ENCODE data around the gene SERTAD1. TPM values are rescaled to one million over a fixed set of nuclear protein-coding genes. Genes with fewer than 3 reads are reported as not detected.
A peak's percentile ranks its signal among the peaks of the same experiment; 100 is the strongest.

SERTAD1 gene
- total and polyA plus RNA-seq, 3 experiments from 2014 or later, result 13.0 to 17.8 (median 15.9) TPM

DNA sequence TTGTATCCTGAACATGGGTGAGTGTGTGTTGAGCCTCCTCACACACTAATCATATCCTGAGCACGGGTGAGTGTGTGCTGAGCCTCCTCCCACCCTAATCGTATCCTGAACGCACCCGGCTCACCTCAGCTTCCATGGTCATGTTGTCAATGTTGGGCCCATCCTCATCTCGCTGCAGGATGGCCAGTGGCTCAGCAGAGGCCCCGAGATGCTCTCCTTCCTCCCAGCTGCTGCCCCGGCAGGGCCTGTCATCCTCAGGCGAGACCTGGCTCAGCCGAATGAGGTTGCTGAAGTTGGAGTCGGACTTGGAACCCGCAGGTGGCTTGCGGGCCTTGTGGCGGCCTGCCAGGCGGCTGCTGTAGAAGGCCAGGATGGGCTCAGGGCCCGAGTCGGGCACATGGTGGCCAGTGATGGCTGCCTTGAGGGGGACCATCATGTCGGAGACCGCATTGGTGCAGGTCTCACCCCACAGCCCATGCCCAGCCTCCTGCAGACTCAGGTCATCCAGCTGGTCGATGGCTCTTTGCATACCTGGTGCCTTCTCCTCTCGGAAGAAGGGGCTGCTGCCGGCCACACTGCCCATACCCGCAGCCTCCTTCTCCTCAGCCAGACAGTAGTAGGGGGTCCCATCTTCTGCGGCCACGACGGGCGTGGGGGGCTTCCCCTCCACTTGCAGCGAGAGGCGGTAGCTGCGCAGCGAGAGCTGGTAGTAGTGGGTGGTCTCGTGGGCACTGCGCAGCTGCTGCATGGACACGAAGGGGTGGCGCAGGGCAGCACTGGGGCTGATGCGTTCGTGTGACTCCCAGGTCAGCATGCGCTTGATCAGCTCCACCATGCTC, 45.4 kb downstream of the SERTAD1 start:
- no peaks in the 10 kb centered on the region for H3K27me3 ChIP-seq (ENCODE audit: insufficient read depth, low read length, poor library complexity, severe bottlenecking)
- Mint-ChIP-seq H3K27ac (peak overlapping the region in 1 of 8 donors; percentile 46), H3K27me3 (peaks cover 0 to 10% of the 10 kb centered on the region in 2 donors), H3K9me3 (no peaks in the 10 kb centered on the region), H3K4me1 (no peaks in the 10 kb centered on the region), H3K36me3 (peaks cover 0 to 23% (median 3%) of the 10 kb centered on the region in 3 donors), H3K4me3 (no peak overlapping the region)
- no peaks in the 10 kb centered on the region for H3K4me1 ChIP-seq (ENCODE audit: insufficient read depth, low read length)
- no peak overlapping the region for H3K27ac ChIP-seq (ENCODE audit: low read depth, low read length)
- ChIA-PET CTCF (interaction anchor here (1.0 kb wide), 1 partner anchor 240 kb away, joined by 3 read pairs; no protein-coding TSS in a partner anchor), POLR2A (no interaction called here)
- no peaks in the 10 kb centered on the region for H3K36me3 ChIP-seq (ENCODE audit: insufficient read depth, low read length)
- no peak for DNase-seq
- H3K9me3 ChIP-seq (ENCODE audit: low read length), result no peaks in the 10 kb centered on the region
- H3K4me3 ChIP-seq (ENCODE audit: low read length), result no peak overlapping the region

- ChIA-PET CTCF (interaction anchor here (0.5 kb wide), 1 partner anchor 134 kb away, joined by 3 read pairs; no protein-coding TSS in a partner anchor), POLR2A (no interaction called here)
- Mint-ChIP-seq H3K27ac (peak overlapping the region in 1 of 8 donors; percentile 46), H3K27me3 (peaks cover 0 to 6% of the 10 kb centered on the region in 2 donors), H3K9me3 (no peaks in the 10 kb centered on the region), H3K4me1 (peaks cover 0 to 5% (median 2%) of the 10 kb centered on the region in 3 donors), H3K4me3 (no peak overlapping the region), H3K36me3 (peaks cover under 1 to 28% (median 3%) of the 10 kb centered on the region in 3 donors)
- no peaks in the 10 kb centered on the region for H3K27me3 ChIP-seq (ENCODE audit: insufficient read depth, low read length, poor library complexity, severe bottlenecking)
- H3K36me3 ChIP-seq (ENCODE audit: insufficient read depth, low read length), result no peaks in the 10 kb centered on the region
- H3K4me1 ChIP-seq (ENCODE audit: insufficient read depth, low read length), result no peaks in the 10 kb centered on the region
- H3K27ac ChIP-seq (ENCODE audit: low read depth, low read length), result no peak overlapping the region
- no peak for DNase-seq
- no peaks in the 10 kb centered on the region for H3K9me3 ChIP-seq (ENCODE audit: low read length)
- H3K4me3 ChIP-seq (ENCODE audit: low read length), result no peak overlapping the region
These were observed 46.2 kb downstream of the SERTAD1 start for GRCh38 chr19:40379446-40380198.

DNA sequence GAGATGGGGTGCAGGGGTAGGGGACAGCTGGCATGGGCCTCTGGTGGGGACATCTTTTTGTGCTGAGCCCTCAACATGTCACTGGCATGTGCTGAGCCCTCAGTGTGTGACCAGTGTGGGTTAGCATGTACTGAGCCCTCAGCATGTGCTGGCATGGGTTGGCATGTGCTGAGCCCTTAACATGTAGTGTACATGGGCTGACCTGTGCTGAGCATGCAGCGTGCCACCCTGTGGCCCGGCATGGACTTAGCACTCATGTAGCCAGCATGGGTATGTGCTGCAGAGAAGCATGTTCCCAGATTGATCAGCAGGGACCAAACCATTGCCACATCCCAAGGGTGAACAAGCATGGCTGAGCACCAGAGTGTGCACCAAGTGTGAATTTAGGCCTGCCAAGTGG, 47.3 kb downstream of the SERTAD1 start:
- no peak overlapping the region for H3K4me3 ChIP-seq (ENCODE audit: low read length)
- no peaks in the 10 kb centered on the region for H3K4me1 ChIP-seq (ENCODE audit: insufficient read depth, low read length)
- Mint-ChIP-seq H3K27me3 (peaks cover 0 to 6% of the 10 kb centered on the region in 2 donors), H3K27ac (no peak overlapping the region), H3K36me3 (peaks cover 3 to 37% (median 3%) of the 10 kb centered on the region in 3 donors), H3K4me1 (peaks cover 0 to 9% (median 5%) of the 10 kb centered on the region in 3 donors), H3K4me3 (no peak overlapping the region), H3K9me3 (no peaks in the 10 kb centered on the region)
- DNase-seq, result no peak
- no peak overlapping the region for H3K27ac ChIP-seq (ENCODE audit: low read depth, low read length)
- POLR2A ChIA-PET, result no interaction called here
- no peaks in the 10 kb centered on the region for H3K36me3 ChIP-seq (ENCODE audit: insufficient read depth, low read length)
- CTCF ChIA-PET, result no interaction called here
- H3K9me3 ChIP-seq (ENCODE audit: low read length), result no peaks in the 10 kb centered on the region
- H3K27me3 ChIP-seq (ENCODE audit: insufficient read depth, low read length, poor library complexity, severe bottlenecking), result no peaks in the 10 kb centered on the region

GRCh38 chr19:40377876-40378385, 47.9 kb downstream of the SERTAD1 start:
- Mint-ChIP-seq H3K4me1 (peaks cover 0 to 9% (median 5%) of the 10 kb centered on the region in 3 donors), H3K9me3 (no peaks in the 10 kb centered on the region), H3K4me3 (no peak overlapping the region), H3K27me3 (peaks cover 0 to 2% of the 10 kb centered on the region in 2 donors), H3K36me3 (peaks cover 3 to 40% (median 3%) of the 10 kb centered on the region in 3 donors), H3K27ac (no peak overlapping the region)
- H3K4me1 ChIP-seq (ENCODE audit: insufficient read depth, low read length), result no peaks in the 10 kb centered on the region
- no peaks in the 10 kb centered on the region for H3K27me3 ChIP-seq (ENCODE audit: insufficient read depth, low read length, poor library complexity, severe bottlenecking)
- no peak overlapping the region for H3K4me3 ChIP-seq (ENCODE audit: low read length)
- H3K27ac ChIP-seq (ENCODE audit: low read depth, low read length), result no peak overlapping the region
- CTCF ChIA-PET, result no interaction called here
- POLR2A ChIA-PET, result no interaction called here
- H3K36me3 ChIP-seq (ENCODE audit: insufficient read depth, low read length), result no peaks in the 10 kb centered on the region
- H3K9me3 ChIP-seq (ENCODE audit: low read length), result no peaks in the 10 kb centered on the region
- DNase-seq, result no peak

DNA sequence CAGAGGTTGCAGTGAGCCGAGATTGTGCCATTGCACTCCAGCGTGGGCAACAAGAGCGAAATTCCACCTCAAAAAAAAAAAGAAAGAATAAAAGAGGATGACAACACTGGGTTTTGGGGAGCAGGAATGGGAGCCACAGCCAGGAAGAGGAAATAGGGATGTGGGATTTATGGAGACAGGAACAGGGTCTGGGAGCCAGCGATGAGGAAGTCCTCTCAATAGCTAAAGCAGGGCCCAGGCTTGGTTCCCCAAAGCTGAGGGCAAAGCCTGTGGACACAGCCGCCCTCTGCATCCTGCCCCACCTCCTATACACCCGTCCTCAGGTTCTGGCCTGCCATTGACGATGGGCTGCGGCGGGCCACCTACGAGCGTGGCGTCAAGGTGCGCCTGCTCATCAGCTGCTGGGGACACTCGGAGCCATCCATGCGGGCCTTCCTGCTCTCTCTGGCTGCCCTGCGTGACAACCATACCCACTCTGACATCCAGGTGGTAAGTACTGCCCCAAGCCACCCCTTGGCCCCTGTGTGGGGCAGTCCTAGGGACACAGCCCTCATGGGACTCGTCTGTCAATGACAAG, 49.4 kb downstream of the SERTAD1 start:
- H3K27ac Mint-ChIP-seq, result peak overlapping the region in 2 of 8 donors; percentile 36 to 46
- DNase-seq, result no peak
- H3K4me3 Mint-ChIP-seq, result peak overlapping the region in 1 of 7 donors; percentile 15
- Histone ChIP-seq H3K27ac (ENCODE audit: low read depth, low read length) (no peak overlapping the region), H3K4me3 (ENCODE audit: low read length) (no peak overlapping the region), H3K4me1 (ENCODE audit: insufficient read depth, low read length) (no peaks in the 10 kb centered on the region), H3K36me3 (ENCODE audit: insufficient read depth, low read length) (peaks cover 8% of the 10 kb centered on the region), H3K27me3 (ENCODE audit: insufficient read depth, low read length, poor library complexity, severe bottlenecking) (no peaks in the 10 kb centered on the region), H3K9me3 (ENCODE audit: low read length) (no peaks in the 10 kb centered on the region)
- H3K36me3 Mint-ChIP-seq, result peaks cover 3 to 55% (median 4%) of the 10 kb centered on the region in 3 donors
- H3K27me3 Mint-ChIP-seq, result peaks cover 0 to 2% of the 10 kb centered on the region in 2 donors
- H3K4me1 Mint-ChIP-seq, result peaks cover 0 to 9% (median 5%) of the 10 kb centered on the region in 3 donors
- no peaks in the 10 kb centered on the region for H3K9me3 Mint-ChIP-seq
- ChIA-PET CTCF (no interaction called here), POLR2A (interaction anchor here (0.6 kb wide), 1 partner anchor 12 kb away, joined by 4 read pairs; no protein-coding TSS in a partner anchor)

DNA sequence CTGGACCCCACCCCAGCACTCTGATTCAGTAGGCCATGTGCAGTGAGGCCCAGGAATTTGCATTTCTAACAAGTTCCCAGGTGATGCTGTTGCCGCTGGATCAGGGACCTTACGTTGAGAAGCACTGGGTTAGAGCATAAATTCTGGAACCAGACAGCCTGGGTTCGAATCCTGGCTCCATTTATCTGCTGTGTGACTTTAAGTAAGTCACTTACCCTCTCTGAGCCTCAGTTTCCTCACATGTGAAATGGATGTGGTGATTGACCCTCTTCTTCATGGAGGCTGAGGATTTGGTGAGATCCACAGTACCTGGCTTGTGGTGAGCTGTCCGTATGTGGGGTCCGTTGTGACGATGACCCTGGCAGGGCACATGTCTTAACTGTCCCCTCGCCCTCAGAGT, 51.7 kb downstream of the SERTAD1 start:
- H3K9me3 ChIP-seq (ENCODE audit: low read length), result no peaks in the 10 kb centered on the region
- no peaks in the 10 kb centered on the region for H3K9me3 Mint-ChIP-seq
- H3K4me1 ChIP-seq (ENCODE audit: insufficient read depth, low read length), result no peaks in the 10 kb centered on the region
- peaks cover 8% of the 10 kb centered on the region for H3K36me3 ChIP-seq (ENCODE audit: insufficient read depth, low read length)
- H3K4me3 Mint-ChIP-seq, result no peak overlapping the region
- H3K27ac Mint-ChIP-seq, result peak overlapping the region in 1 of 8 donors; percentile 38
- POLR2A ChIA-PET, result interaction anchor here (0.6 kb wide), 1 partner anchor 38 kb away, joined by 9 read pairs; no protein-coding TSS in a partner anchor
- no peaks in the 10 kb centered on the region for H3K27me3 Mint-ChIP-seq
- H3K27ac ChIP-seq (ENCODE audit: low read depth, low read length), result no peak overlapping the region
- no peak overlapping the region for H3K4me3 ChIP-seq (ENCODE audit: low read length)
- no peaks in the 10 kb centered on the region for H3K27me3 ChIP-seq (ENCODE audit: insufficient read depth, low read length, poor library complexity, severe bottlenecking)
- peaks cover 3 to 69% (median 6%) of the 10 kb centered on the region in 3 donors for H3K36me3 Mint-ChIP-seq
- no peak for DNase-seq
- H3K4me1 Mint-ChIP-seq, result peaks cover 0 to 9% (median 5%) of the 10 kb centered on the region in 3 donors
- CTCF ChIA-PET, result no interaction called here

DNA sequence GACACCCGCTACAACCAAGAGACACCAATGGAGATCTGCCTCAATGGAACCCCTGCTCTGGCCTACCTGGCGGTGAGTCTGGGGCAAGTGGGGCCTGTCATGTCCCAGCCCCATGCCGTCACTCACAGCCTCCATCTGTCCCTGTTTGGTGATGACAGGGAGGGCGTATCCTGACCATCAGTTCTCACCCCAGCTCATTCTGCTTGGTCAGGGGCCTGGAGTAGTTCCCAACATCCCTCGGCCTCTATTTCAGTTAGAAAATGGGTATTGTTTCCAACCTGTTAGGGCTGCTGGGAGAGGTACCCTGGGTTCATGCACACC, 54.0 kb downstream of the SERTAD1 start:
- peaks cover 8% of the 10 kb centered on the region for H3K36me3 ChIP-seq (ENCODE audit: insufficient read depth, low read length)
- CTCF ChIA-PET, result interaction anchor here (0.6 to 1.4 kb wide), 3 partner anchors 49 to 263 kb away, joined by 3 to 5 read pairs (median 3); no protein-coding TSS in a partner anchor

More for the DNA sequence above, 54.0 kb downstream of the SERTAD1 start:
- Histone ChIP-seq H3K9me3 (ENCODE audit: low read length) (no peaks in the 10 kb centered on the region), H3K4me1 (ENCODE audit: insufficient read depth, low read length) (no peaks in the 10 kb centered on the region), H3K4me3 (ENCODE audit: low read length) (no peak overlapping the region), H3K27ac (ENCODE audit: low read depth, low read length) (no peak overlapping the region), H3K27me3 (ENCODE audit: insufficient read depth, low read length, poor library complexity, severe bottlenecking) (no peaks in the 10 kb centered on the region)
- DNase-seq, result no peak
- Mint-ChIP-seq H3K27me3 (no peaks in the 10 kb centered on the region), H3K9me3 (no peaks in the 10 kb centered on the region), H3K36me3 (peaks cover 3 to 77% (median 3%) of the 10 kb centered on the region in 3 donors), H3K27ac (no peak overlapping the region), H3K4me3 (no peak overlapping the region), H3K4me1 (peaks cover 0 to 9% (median 5%) of the 10 kb centered on the region in 3 donors)
- POLR2A ChIA-PET, result no interaction called here
